Ovary (tissue), 3 donors: ENCODE measurements around the gene COL5A3.

Experiments
- CTCF ChIP-seq, 3 donors: fragments of 450-650 bp in 2 of 3; fragments of 200-600 bp in 1 of 3; IDR thresholded peaks; one replicate each; pipeline versions ENCODE4 v1.5.1 to v1.8.0; 2016 to 2022; ENCODE audit warnings: antibody characterized with exemption in 3 of 3, mild to moderate bottlenecking in 1 of 3
- EP300 ChIP-seq: sonication (generic); formaldehyde crosslinking; IDR thresholded peaks from one replicate; pipeline ENCODE4 v1.6.1; 2017; ENCODE audit warnings: antibody characterized with exemption
- POLR2A ChIP-seq: fragments of 450-650 bp; IDR thresholded peaks from one replicate; pipeline ENCODE4 v1.6.1; 2017; ENCODE audit warnings: antibody characterized with exemption, mild to moderate bottlenecking, moderate library complexity
- donor health status: DM: no; HTN: no; CAD: no.

- TF ChIP-seq CTCF (IDR thresholded peaks at IDR 0.05) = no peak
- TF ChIP-seq EP300 = no peak
- no peak for TF ChIP-seq POLR2A
These were observed 69.5 kb downstream of the COL5A3 start for GRCh38 chr19:9940778-9941177.
